GM12892 (cell line): Measurements from ENCODE around the gene SLC6A3.

Experiments used
- POLR2A ChIP-seq: IDR thresholded peaks from 2 replicates; pipeline ENCODE4 v1.6.1; 2011; ENCODE audit warnings: low read depth, low read length, control low read depth
- POLR2AphosphoS5 ChIP-seq: IDR thresholded peaks from 2 replicates; pipeline ENCODE4 v1.6.1; 2011; ENCODE audit warnings: low read depth, low read length, control low read depth

- TF ChIP-seq POLR2A (no peak), POLR2AphosphoS5 (no peak)
Observed at GRCh38 chr5:1464096-1464446, 18.8 kb upstream of the SLC6A3 start.
